ENCODE results near the gene OR3A2.
"Not testable (repeated sequence)": the region's sequence is repeated elsewhere in the genome, so short reads cannot be mapped to it uniquely, and the experiment has no call there.

Gene OR3A2

DNA sequence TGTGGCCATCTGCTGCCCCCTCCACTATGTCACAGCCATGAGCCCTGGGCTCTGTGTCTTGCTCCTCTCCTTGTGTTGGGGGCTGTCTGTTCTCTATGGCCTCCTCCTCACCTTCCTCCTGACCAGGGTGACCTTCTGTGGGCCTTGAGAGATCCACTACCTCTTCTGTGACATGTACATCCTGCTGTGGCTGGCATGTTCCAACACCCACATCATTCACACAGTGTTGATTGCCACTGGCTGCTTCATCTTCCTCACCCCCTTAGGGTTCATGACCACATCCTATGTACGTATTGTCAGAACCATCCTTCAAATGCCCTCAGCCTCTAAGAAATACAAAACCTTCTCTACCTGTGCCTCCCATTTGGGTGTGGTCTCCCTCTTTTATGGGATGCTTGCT is 145.1 kb downstream of the OR3A2 start:
- H4K20me1 ChIP-seq (ENCODE audit: insufficient read depth, low read length, poor library complexity, severe bottlenecking); H3K4me1 ChIP-seq (ENCODE audit: insufficient read depth, low read length, poor library complexity, severe bottlenecking); H3K9me3 ChIP-seq (ENCODE audit: insufficient read depth, low read depth, low read length); H3K79me2 ChIP-seq (ENCODE audit: insufficient read depth, low read length); H3K4me2 ChIP-seq (ENCODE audit: low read depth, low read length, poor library complexity, severe bottlenecking); H3F3A ChIP-seq (ENCODE audit: low read depth); H3K9me2 ChIP-seq (replicated peaks; ENCODE audit: low read depth, low read length); H2AFZ ChIP-seq (ENCODE audit: low read length); H3K4me3 ChIP-seq (ENCODE audit: low read length, poor library complexity, severe bottlenecking); H3K9ac ChIP-seq (ENCODE audit: low read depth, low read length, poor library complexity, severe bottlenecking); H3K36me3 ChIP-seq (ENCODE audit: insufficient read depth, low read length); H3K27me3 ChIP-seq (ENCODE audit: insufficient read depth, low read length, poor library complexity, severe bottlenecking): not testable (repeated sequence)

DNA sequence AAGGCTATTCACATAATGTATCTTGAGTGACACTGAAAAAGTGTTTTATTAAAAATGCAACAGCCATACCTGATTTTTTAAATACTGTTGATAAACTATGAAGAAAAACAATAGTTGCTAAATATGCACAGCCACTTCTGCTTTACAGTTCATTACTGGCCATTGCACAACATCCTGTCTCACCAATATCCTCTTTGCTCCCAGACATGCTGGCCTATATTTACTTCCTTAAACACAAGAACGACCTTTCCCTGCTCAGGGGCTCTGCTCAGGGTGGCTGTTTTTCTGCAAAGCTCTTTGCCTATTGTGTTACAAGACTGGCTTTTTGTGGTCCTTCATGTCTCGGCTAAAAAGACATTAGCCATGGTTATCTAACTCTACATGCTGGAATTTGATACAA is 147.4 kb downstream of the OR3A2 start:
- H2AFZ ChIP-seq (ENCODE audit: low read length); H4K20me1 ChIP-seq (ENCODE audit: insufficient read depth, low read length, poor library complexity, severe bottlenecking); H3K36me3 ChIP-seq (ENCODE audit: insufficient read depth, low read length); H3K9me2 ChIP-seq (replicated peaks; ENCODE audit: low read depth, low read length); H3K9ac ChIP-seq (ENCODE audit: low read depth, low read length, poor library complexity, severe bottlenecking); H3K9me3 ChIP-seq (ENCODE audit: insufficient read depth, low read depth, low read length); H3K4me1 ChIP-seq (ENCODE audit: insufficient read depth, low read length, poor library complexity, severe bottlenecking); H3K4me2 ChIP-seq (ENCODE audit: low read depth, low read length, poor library complexity, severe bottlenecking); H3F3A ChIP-seq (ENCODE audit: low read depth); H3K27me3 ChIP-seq (ENCODE audit: insufficient read depth, low read length, poor library complexity, severe bottlenecking); H3K4me3 ChIP-seq (ENCODE audit: low read length, poor library complexity, severe bottlenecking); H3K79me2 ChIP-seq (ENCODE audit: insufficient read depth, low read length): not testable (repeated sequence)

DNA sequence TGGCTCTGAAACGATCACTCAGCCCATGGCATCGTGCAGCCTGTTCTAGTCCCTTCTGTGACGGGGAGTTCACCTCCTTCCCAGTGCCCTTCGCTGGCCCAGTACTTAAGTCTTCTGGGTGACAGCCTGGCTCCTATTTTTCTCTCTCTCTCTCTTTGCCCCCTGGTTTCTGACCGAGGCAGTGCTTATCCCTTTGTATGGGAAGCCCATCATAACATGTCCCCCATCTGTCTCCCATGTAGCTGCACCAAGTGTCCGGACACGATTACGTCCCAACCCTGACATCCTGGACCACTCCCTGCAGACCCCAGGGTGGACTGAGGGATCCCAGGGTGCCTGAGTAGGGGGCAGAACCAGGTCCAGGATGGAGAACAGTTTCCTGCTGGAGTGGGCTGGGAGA is 153.8 kb downstream of the OR3A2 start:
- not testable (repeated sequence) for H3K4me3 ChIP-seq (ENCODE audit: low read length, poor library complexity, severe bottlenecking); H3K79me2 ChIP-seq (ENCODE audit: insufficient read depth, low read length); H3K9me2 ChIP-seq (replicated peaks; ENCODE audit: low read depth, low read length); H3F3A ChIP-seq (ENCODE audit: low read depth); H3K9ac ChIP-seq (ENCODE audit: low read depth, low read length, poor library complexity, severe bottlenecking); H3K4me1 ChIP-seq (ENCODE audit: insufficient read depth, low read length, poor library complexity, severe bottlenecking); H3K9me3 ChIP-seq (ENCODE audit: insufficient read depth, low read depth, low read length); H3K27me3 ChIP-seq (ENCODE audit: insufficient read depth, low read length, poor library complexity, severe bottlenecking); H2AFZ ChIP-seq (ENCODE audit: low read length); H3K4me2 ChIP-seq (ENCODE audit: low read depth, low read length, poor library complexity, severe bottlenecking); H4K20me1 ChIP-seq (ENCODE audit: insufficient read depth, low read length, poor library complexity, severe bottlenecking); H3K36me3 ChIP-seq (ENCODE audit: insufficient read depth, low read length)

Measured in Loucy (cell line).